HepG2 (cell line): ENCODE measurements around the gene ADAD2. TPM values are rescaled to one million over a fixed set of nuclear protein-coding genes. Genes with fewer than 3 reads are reported as not detected.

ENCODE experiments used
- ELK4 ChIP-seq: sonication (generic); formaldehyde crosslinking; IDR thresholded peaks from 2 replicates; pipeline ENCODE4 v1.9.0; 2021; ENCODE audit warnings: missing genetic modification reagents, borderline replicate concordance
- HES4 ChIP-seq: sonication (generic); formaldehyde crosslinking; IDR thresholded peaks from 2 replicates; pipeline ENCODE4 v1.9.0; 2021; ENCODE audit warnings: mild to moderate bottlenecking, missing genetic modification reagents, borderline replicate concordance
- MAX ChIP-seq: IDR thresholded peaks from 2 replicates; pipeline ENCODE4 v1.6.1; 2012; ENCODE audit warnings: inconsistent platforms
- PAXIP1 ChIP-seq: sonication (generic); formaldehyde crosslinking; conservative IDR thresholded peaks from 2 replicates; pipeline ENCODE4 v1.4.0; 2020; ENCODE audit warnings: mild to moderate bottlenecking, missing genetic modification reagents, moderate library complexity
- PHB2 ChIP-seq: fragments of 450-650 bp; IDR thresholded peaks from 2 replicates; pipeline ENCODE4 v1.6.1; 2018; ENCODE audit not compliant: partially characterized antibody
- PHF21A ChIP-seq: sonication (generic); formaldehyde crosslinking; IDR thresholded peaks from 2 replicates; pipeline ENCODE4 v1.5.0; 2020; ENCODE audit warnings: mild to moderate bottlenecking, missing genetic modification reagents
- TAF1 ChIP-seq: sonication (generic); formaldehyde crosslinking; IDR thresholded peaks from 2 replicates; pipeline ENCODE4 v1.4.0; 2020; ENCODE audit warnings: missing genetic modification reagents
- TSC22D2 ChIP-seq: sonication (generic); formaldehyde crosslinking; IDR thresholded peaks from 2 replicates; pipeline ENCODE4 v1.5.1; 2020; ENCODE audit warnings: missing genetic modification reagents, mild to moderate bottlenecking, borderline replicate concordance
- XBP1 ChIP-seq: sonication (generic); formaldehyde crosslinking; IDR thresholded peaks from 2 replicates; pipeline ENCODE4 v1.5.0; 2020; ENCODE audit warnings: missing genetic modification reagents
- ZC3H13 ChIP-seq: sonication (generic); formaldehyde crosslinking; IDR thresholded peaks from 2 replicates; pipeline ENCODE4 v1.8.1; 2023; ENCODE audit warnings: mild to moderate bottlenecking, missing genetic modification reagents, moderate library complexity
- ZFP62 ChIP-seq: sonication (generic); formaldehyde crosslinking; IDR thresholded peaks from 2 replicates; pipeline ENCODE4 v1.4.0; 2020; ENCODE audit warnings: missing genetic modification reagents
- ZNF720 ChIP-seq: sonication (generic); formaldehyde crosslinking; IDR thresholded peaks from 2 replicates; pipeline ENCODE4 v1.4.0; 2020; ENCODE audit warnings: missing genetic modification reagents
- polyA plus RNA-seq, 8 experiments: library from polyadenylated mRNA; depleted of rRNA in 3 of 8; stranded (reverse) in 7 of 8; unstranded in 1 of 8; fragments of >200 nt; fragmentation: Illumina TruSeq in 4 of 8; extraction: Trizol in 4 of 8; gene quantifications; 2 replicates each; pipeline versions ENCODE4 v1.2.1 to v1.2.3, GENCODE V29; 2011 to 2016; ENCODE audit warnings: low read depth in 4 of 8, missing spikeins in 1 of 8, mixed read lengths in 1 of 8; ENCODE audit not compliant: insufficient read depth in 1 of 8
- total RNA-seq, 5 experiments: library from RNA; depleted of rRNA; stranded (reverse); fragments of >200 nt; fragmentation: Illumina TruSeq; extraction: Trizol; gene quantifications; 2 replicates each; pipeline ENCODE4 v1.2.3, GENCODE V29; 2016; ENCODE audit warnings: low read depth in 1 of 5
- TF ChIP-seq, protein P1 (sequence below): sonication (generic); formaldehyde crosslinking; IDR thresholded peaks from 2 replicates; pipeline ENCODE4 v1.4.0; 2020; ENCODE audit warnings: low read depth, missing genetic modification reagents
- TF ChIP-seq, protein P2 (sequence below): sonication (generic); formaldehyde crosslinking; IDR thresholded peaks from 2 replicates; pipeline ENCODE4 v1.5.0; 2020; ENCODE audit warnings: mild to moderate bottlenecking, missing genetic modification reagents
- TF ChIP-seq, protein P3 (sequence below): sonication (generic); IDR thresholded peaks from 2 replicates; pipeline ENCODE4 v1.6.1; 2016; ENCODE audit warnings: low read depth, borderline replicate concordance

Gene ADAD2
- total and polyA plus RNA-seq, 2 of the 13 experiments (the other 11 are each of a cell fraction or from before 2014, with no cell fraction given): not detected

- TF ChIP-seq ELK4 (CRISPR knock-in tag): no peak
- TF ChIP-seq HES4 (CRISPR knock-in tag): peak; percentile 62; the same call in 1 of the 2 replicates
- TF ChIP-seq ZNF720 (CRISPR knock-in tag): no peak
- no peak for TF ChIP-seq PHF21A
- TF ChIP-seq MAX: peak; percentile 63
- no peak for TF ChIP-seq ZC3H13 (CRISPR knock-in tag)
- no peak; the same call in 1 of the 2 replicates for TF ChIP-seq PAXIP1
- no peak for TF ChIP-seq XBP1 (CRISPR knock-in tag)
- TF ChIP-seq, protein P1, sequence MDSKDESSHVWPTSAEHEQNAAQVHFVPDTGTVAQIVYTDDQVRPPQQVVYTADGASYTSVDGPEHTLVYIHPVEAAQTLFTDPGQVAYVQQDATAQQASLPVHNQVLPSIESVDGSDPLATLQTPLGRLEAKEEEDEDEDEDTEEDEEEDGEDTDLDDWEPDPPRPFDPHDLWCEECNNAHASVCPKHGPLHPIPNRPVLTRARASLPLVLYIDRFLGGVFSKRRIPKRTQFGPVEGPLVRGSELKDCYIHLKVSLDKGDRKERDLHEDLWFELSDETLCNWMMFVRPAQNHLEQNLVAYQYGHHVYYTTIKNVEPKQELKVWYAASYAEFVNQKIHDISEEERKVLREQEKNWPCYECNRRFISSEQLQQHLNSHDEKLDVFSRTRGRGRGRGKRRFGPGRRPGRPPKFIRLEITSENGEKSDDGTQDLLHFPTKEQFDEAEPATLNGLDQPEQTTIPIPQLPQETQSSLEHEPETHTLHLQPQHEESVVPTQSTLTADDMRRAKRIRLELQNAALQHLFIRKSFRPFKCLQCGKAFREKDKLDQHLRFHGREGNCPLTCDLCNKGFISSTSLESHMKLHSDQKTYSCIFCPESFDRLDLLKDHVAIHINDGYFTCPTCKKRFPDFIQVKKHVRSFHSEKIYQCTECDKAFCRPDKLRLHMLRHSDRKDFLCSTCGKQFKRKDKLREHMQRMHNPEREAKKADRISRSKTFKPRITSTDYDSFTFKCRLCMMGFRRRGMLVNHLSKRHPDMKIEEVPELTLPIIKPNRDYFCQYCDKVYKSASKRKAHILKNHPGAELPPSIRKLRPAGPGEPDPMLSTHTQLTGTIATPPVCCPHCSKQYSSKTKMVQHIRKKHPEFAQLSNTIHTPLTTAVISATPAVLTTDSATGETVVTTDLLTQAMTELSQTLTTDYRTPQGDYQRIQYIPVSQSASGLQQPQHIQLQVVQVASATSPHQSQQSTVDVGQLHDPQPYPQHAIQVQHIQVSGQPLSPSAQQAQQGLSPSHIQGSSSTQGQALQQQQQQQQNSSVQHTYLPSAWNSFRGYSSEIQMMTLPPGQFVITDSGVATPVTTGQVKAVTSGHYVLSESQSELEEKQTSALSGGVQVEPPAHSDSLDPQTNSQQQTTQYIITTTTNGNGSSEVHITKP (CRISPR knock-in tag): no peak
- no peak; the same call in 1 of the 2 replicates for TF ChIP-seq TAF1 (CRISPR knock-in tag)
- TF ChIP-seq TSC22D2: no peak
- TF ChIP-seq, protein P2, sequence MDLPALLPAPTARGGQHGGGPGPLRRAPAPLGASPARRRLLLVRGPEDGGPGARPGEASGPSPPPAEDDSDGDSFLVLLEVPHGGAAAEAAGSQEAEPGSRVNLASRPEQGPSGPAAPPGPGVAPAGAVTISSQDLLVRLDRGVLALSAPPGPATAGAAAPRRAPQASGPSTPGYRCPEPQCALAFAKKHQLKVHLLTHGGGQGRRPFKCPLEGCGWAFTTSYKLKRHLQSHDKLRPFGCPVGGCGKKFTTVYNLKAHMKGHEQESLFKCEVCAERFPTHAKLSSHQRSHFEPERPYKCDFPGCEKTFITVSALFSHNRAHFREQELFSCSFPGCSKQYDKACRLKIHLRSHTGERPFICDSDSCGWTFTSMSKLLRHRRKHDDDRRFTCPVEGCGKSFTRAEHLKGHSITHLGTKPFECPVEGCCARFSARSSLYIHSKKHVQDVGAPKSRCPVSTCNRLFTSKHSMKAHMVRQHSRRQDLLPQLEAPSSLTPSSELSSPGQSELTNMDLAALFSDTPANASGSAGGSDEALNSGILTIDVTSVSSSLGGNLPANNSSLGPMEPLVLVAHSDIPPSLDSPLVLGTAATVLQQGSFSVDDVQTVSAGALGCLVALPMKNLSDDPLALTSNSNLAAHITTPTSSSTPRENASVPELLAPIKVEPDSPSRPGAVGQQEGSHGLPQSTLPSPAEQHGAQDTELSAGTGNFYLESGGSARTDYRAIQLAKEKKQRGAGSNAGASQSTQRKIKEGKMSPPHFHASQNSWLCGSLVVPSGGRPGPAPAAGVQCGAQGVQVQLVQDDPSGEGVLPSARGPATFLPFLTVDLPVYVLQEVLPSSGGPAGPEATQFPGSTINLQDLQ (CRISPR knock-in tag): no peak
- TF ChIP-seq, protein P3, sequence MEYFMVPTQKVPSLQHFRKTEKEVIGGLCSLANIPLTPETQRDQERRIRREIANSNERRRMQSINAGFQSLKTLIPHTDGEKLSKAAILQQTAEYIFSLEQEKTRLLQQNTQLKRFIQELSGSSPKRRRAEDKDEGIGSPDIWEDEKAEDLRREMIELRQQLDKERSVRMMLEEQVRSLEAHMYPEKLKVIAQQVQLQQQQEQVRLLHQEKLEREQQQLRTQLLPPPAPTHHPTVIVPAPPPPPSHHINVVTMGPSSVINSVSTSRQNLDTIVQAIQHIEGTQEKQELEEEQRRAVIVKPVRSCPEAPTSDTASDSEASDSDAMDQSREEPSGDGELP: no peak
- no peak for TF ChIP-seq PHB2
- no peak for TF ChIP-seq ZFP62
Measured at GRCh38 chr16:84144859-84145639, 45.9 kb upstream of the ADAD2 start, which contains the start of the genes DNAAF1 and HSDL1 (continued).
